HEK293 (cell line): Measurements from ENCODE around the gene TNIK.

Experiments used
- CTCF ChIA-PET: fragments of 350-600 bp; formaldehyde crosslinking; extraction: SDS; loops from one replicate; lab custom pipeline; 2021; ENCODE audit warnings: antibody characterized with exemption; lab: Yijun Ruan, JAX
- POLR2A ChIA-PET: fragments of 300-600 bp; formaldehyde crosslinking; extraction: SDS; loops from one replicate; lab custom pipeline; 2020; ENCODE audit warnings: antibody characterized with exemption, inconsistent platforms; lab: Yijun Ruan, JAX
- H3K27ac ChIP-seq: fragments of 200-500 bp; sonication (Bioruptor generic); 2 replicates; pipeline ENCODE4 v1.5.1; 2014; ENCODE audit warnings: low read depth, low read length, control low read depth, inconsistent platforms; ENCODE audit errors: extremely low read depth
- H3K36me3 ChIP-seq, 2 experiments: fragments of 200-500 bp in 1 of 2; sonication (Bioruptor generic) in 1 of 2; 1 replicate in 1 of 2; 2 replicates in 1 of 2; pipeline ENCODE4 v1.5.1; 2014 to 2017; ENCODE audit warnings: inconsistent platforms in 2 of 2, low read length in 2 of 2; ENCODE audit not compliant: control insufficient read depth in 2 of 2, insufficient read depth in 1 of 2
- H3K4me1 ChIP-seq: fragments of 200-500 bp; sonication (Bioruptor generic); 2 replicates; pipeline ENCODE4 v1.5.1; 2014; ENCODE audit warnings: mild to moderate bottlenecking, low read length, inconsistent platforms; ENCODE audit not compliant: control insufficient read depth, insufficient read depth
- H3K4me3 ChIP-seq: 2 replicates; pipeline ENCODE4 v1.5.1; 2011; ENCODE audit warnings: low read depth, mild to moderate bottlenecking, control low read depth, low read length, moderate library complexity
- H3K9me3 ChIP-seq: fragments of 200-500 bp; sonication (Bioruptor generic); 2 replicates; pipeline ENCODE4 v1.5.1; 2014; ENCODE audit warnings: low read depth, low read length, inconsistent platforms; ENCODE audit not compliant: control insufficient read depth, insufficient read depth
- GLIS2 ChIP-seq: fragments of 450-650 bp; formaldehyde crosslinking; IDR thresholded peaks from 2 replicates; pipeline ENCODE4 v1.5.1; 2016; ENCODE audit warnings: missing biosample characterization, missing genetic modification characterization
- KLF16 ChIP-seq: fragments of 450-650 bp; formaldehyde crosslinking; IDR thresholded peaks from 2 replicates; pipeline ENCODE4 v1.5.1; 2017; ENCODE audit warnings: missing biosample characterization, missing genetic modification characterization
- ZNF114 ChIP-seq: fragments of 450-650 bp; formaldehyde crosslinking; IDR thresholded peaks from 2 replicates; pipeline ENCODE4 v1.5.0; 2017; ENCODE audit warnings: missing biosample characterization, missing genetic modification characterization
- ZNF266 ChIP-seq: fragments of 450-650 bp; formaldehyde crosslinking; IDR thresholded peaks from 2 replicates; pipeline ENCODE4 v1.5.1; 2016; ENCODE audit warnings: missing biosample characterization, missing genetic modification characterization, low read depth
- ZNF311 ChIP-seq: fragments of 450-650 bp; formaldehyde crosslinking; IDR thresholded peaks from 2 replicates; pipeline ENCODE4 v1.5.1; 2017; ENCODE audit warnings: missing biosample characterization, missing genetic modification characterization, borderline replicate concordance
- ZNF341 ChIP-seq: fragments of 450-650 bp; formaldehyde crosslinking; IDR thresholded peaks from 2 replicates; pipeline ENCODE4; 2016; ENCODE audit warnings: low read depth, missing biosample characterization, missing genetic modification characterization
- ZNF473 ChIP-seq: fragments of 450-650 bp; formaldehyde crosslinking; IDR thresholded peaks from 2 replicates; pipeline ENCODE4 v1.5.1; 2017; ENCODE audit warnings: missing biosample characterization, missing genetic modification characterization
- ZNF544 ChIP-seq: fragments of 450-650 bp; formaldehyde crosslinking; IDR thresholded peaks from 2 replicates; pipeline ENCODE4 v1.5.0; 2017; ENCODE audit warnings: missing biosample characterization, missing genetic modification characterization
- ZNF621 ChIP-seq: fragments of 450-650 bp; formaldehyde crosslinking; IDR thresholded peaks from 2 replicates; pipeline ENCODE4 v1.5.1; 2017; ENCODE audit warnings: missing biosample characterization, missing genetic modification characterization
- ZNF776 ChIP-seq: fragments of 450-650 bp; formaldehyde crosslinking; IDR thresholded peaks from 2 replicates; pipeline ENCODE4 v1.5.0; 2017; ENCODE audit warnings: missing biosample characterization, missing genetic modification characterization, borderline replicate concordance
- ZNF785 ChIP-seq: fragments of 450-650 bp; formaldehyde crosslinking; IDR thresholded peaks from 2 replicates; pipeline ENCODE4 v1.5.1; 2016; ENCODE audit warnings: missing biosample characterization, missing genetic modification characterization
- ZSCAN23 ChIP-seq: fragments of 450-650 bp; formaldehyde crosslinking; IDR thresholded peaks from 2 replicates; pipeline ENCODE4 v1.5.1; 2016; ENCODE audit warnings: missing biosample characterization, missing genetic modification characterization
- TF ChIP-seq, protein P1 (sequence below): fragments of 450-650 bp; formaldehyde crosslinking; IDR thresholded peaks from 2 replicates; pipeline ENCODE4 v1.5.1; 2016; ENCODE audit warnings: missing biosample characterization, missing genetic modification characterization
- TF ChIP-seq, protein P2 (sequence below): fragments of 450-650 bp; formaldehyde crosslinking; conservative IDR thresholded peaks from 2 replicates; pipeline ENCODE4 v1.5.1; 2016; ENCODE audit warnings: low read depth, missing biosample characterization, missing genetic modification characterization

Gene TNIK

DNA sequence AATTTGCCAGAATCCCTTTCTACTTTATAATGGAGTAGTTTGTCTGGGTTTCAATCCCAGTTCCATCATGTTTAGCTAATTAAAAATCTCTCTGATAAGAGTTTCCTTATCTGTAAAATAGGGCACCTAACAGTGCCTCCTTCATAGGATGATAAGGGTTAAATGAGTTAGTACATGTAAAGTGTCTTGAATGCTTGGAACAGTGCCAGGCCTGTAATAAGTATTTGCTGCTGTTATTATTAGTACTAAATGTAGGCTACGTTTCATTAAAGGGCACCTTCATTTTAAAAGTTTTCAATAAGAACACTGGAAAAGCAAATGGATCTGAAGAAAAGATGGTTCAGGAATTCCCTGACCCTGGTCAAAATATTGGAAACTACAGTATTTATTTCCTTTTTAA lies 421.9 kb downstream of the TNIK start:
- no peak overlapping the region for H3K4me3 ChIP-seq
- TF ChIP-seq GLIS2 (tag by site-specific recombination) (no peak), ZNF311 (tag by site-specific recombination) (no peak), ZNF544 (tag by site-specific recombination) (no peak), ZNF114 (tag by site-specific recombination) (no peak)
- H3K27ac ChIP-seq = no peak overlapping the region
- CTCF ChIA-PET = interaction anchor here (0.6 kb wide), 1 partner anchor 226 kb away, joined by 3 read pairs; no protein-coding TSS in a partner anchor
- H3K9me3 ChIP-seq = no peaks in the 10 kb centered on the region
- no peaks in the 10 kb centered on the region for H3K36me3 ChIP-seq
- POLR2A ChIA-PET = no interaction called here
- H3K4me1 ChIP-seq = no peaks in the 10 kb centered on the region

DNA sequence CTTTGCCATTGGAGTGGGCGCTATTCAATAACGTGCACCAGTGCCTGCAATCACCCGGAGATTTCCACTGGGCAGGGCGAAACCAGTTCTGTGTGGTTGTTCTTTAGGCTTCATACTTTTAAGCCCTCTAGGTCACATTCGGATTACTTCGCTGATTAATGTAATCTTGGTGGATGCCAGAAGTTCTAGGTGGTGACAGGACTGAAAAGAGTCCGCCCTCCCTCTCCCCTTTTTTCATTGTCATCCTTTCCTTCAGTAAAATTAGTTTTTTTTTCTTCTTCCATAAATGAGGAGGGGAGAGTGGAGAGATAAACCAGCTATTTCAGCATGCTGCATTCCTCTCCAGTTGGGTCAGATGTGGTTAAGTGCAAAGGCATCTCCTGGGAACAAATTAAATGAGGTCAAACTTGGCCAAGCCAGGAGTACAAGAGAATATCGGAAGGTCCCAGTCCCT lies 431.4 kb downstream of the TNIK start:
- no peaks in the 10 kb centered on the region for H3K36me3 ChIP-seq
- POLR2A ChIA-PET = interaction anchor here (0.5 kb wide), 1 partner anchor 497 kb away, joined by 3 read pairs; no protein-coding TSS in a partner anchor
- H3K27ac ChIP-seq = no peak overlapping the region
- H3K4me1 ChIP-seq = no peaks in the 10 kb centered on the region; the same call in 1 of the 2 replicates
- CTCF ChIA-PET = interaction anchor here (1.0 kb wide), 2 partner anchors 8 to 67 kb away, joined by 3 to 4 read pairs; no protein-coding TSS in a partner anchor
- H3K4me3 ChIP-seq = peak overlapping the region; percentile 24
- H3K9me3 ChIP-seq = no peaks in the 10 kb centered on the region
- TF ChIP-seq ZSCAN23 = no peak
- TF ChIP-seq ZNF341 (tag by site-specific recombination) = no peak
- TF ChIP-seq, protein P1, sequence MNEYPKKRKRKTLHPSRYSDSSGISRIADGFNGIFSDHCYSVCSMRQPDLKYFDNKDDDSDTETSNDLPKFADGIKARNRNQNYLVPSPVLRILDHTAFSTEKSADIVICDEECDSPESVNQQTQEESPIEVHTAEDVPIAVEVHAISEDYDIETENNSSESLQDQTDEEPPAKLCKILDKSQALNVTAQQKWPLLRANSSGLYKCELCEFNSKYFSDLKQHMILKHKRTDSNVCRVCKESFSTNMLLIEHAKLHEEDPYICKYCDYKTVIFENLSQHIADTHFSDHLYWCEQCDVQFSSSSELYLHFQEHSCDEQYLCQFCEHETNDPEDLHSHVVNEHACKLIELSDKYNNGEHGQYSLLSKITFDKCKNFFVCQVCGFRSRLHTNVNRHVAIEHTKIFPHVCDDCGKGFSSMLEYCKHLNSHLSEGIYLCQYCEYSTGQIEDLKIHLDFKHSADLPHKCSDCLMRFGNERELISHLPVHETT = no peak

DNA sequence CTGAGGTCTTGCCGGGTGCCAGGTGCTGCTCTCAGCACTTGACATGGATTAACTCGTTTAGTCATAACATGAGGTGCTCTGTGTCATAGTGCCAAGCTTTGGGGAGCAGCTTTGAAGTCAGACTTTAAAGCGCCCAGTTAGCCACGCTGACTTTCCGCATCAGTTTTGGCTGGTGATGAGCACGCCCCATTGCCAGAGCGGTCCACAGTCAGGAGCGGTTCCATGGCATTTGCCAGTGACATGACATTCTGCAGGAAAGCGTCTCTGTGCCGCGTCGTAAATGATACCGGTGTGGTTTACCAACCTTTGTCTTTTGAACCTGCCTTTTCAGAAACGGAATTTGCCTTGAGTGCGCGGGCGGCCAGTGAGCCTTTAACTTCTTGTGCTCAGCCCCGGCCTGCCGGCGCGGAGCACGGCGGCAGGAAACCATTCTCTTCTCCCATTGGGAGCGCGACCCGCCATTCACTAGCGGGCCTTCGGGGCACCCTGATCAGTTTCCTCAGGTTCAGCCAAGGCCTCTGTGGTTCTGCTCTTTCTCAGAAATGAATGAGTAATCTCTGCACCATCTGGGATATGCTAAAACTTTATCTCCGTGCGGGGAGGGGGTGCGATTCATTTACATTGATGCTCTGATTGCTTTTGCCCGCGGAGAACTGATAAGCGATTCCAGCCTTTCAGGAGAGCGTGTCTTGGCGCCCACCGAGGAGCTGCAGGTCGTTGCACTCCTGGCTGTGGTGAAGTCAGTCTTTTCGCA lies 432.0 kb downstream of the TNIK start:
- TF ChIP-seq ZNF785 (tag by site-specific recombination) (no peak), KLF16 (tag by site-specific recombination) (no peak), ZNF776 (tag by site-specific recombination) (no peak), ZNF473 (no peak), ZNF266 (tag by site-specific recombination) (no peak), ZNF621 (no peak)
- TF ChIP-seq, protein P2, sequence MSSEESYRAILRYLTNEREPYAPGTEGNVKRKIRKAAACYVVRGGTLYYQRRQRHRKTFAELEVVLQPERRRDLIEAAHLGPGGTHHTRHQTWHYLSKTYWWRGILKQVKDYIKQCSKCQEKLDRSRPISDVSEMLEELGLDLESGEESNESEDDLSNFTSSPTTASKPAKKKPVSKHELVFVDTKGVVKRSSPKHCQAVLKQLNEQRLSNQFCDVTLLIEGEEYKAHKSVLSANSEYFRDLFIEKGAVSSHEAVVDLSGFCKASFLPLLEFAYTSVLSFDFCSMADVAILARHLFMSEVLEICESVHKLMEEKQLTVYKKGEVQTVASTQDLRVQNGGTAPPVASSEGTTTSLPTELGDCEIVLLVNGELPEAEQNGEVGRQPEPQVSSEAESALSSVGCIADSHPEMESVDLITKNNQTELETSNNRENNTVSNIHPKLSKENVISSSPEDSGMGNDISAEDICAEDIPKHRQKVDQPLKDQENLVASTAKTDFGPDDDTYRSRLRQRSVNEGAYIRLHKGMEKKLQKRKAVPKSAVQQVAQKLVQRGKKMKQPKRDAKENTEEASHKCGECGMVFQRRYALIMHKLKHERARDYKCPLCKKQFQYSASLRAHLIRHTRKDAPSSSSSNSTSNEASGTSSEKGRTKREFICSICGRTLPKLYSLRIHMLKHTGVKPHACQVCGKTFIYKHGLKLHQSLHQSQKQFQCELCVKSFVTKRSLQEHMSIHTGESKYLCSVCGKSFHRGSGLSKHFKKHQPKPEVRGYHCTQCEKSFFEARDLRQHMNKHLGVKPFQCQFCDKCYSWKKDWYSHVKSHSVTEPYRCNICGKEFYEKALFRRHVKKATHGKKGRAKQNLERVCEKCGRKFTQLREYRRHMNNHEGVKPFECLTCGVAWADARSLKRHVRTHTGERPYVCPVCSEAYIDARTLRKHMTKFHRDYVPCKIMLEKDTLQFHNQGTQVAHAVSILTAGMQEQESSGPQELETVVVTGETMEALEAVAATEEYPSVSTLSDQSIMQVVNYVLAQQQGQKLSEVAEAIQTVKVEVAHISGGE (tag by site-specific recombination) = no peak
- ChIA-PET POLR2A (interaction anchor here (0.5 kb wide), 1 partner anchor 497 kb away, joined by 3 read pairs; no protein-coding TSS in a partner anchor), CTCF (interaction anchor here (1.0 kb wide), 1 partner anchor 8 kb away, joined by 4 read pairs; no protein-coding TSS in a partner anchor)
- H3K4me3 ChIP-seq = peak overlapping the region; percentile 24
- no peaks in the 10 kb centered on the region; the same call in 1 of the 2 replicates for H3K4me1 ChIP-seq
- no peak overlapping the region for H3K27ac ChIP-seq
- no peaks in the 10 kb centered on the region for H3K9me3 ChIP-seq
- H3K36me3 ChIP-seq = no peaks in the 10 kb centered on the region
